ENCODE measurements around the gene PLCD1. TPM values are rescaled to one million over a fixed set of nuclear protein-coding genes. Genes with fewer than 3 reads are reported as not detected.

Gene PLCD1
- total RNA-seq, 1 donor from 2014 or later = 16.7 TPM

DNA sequence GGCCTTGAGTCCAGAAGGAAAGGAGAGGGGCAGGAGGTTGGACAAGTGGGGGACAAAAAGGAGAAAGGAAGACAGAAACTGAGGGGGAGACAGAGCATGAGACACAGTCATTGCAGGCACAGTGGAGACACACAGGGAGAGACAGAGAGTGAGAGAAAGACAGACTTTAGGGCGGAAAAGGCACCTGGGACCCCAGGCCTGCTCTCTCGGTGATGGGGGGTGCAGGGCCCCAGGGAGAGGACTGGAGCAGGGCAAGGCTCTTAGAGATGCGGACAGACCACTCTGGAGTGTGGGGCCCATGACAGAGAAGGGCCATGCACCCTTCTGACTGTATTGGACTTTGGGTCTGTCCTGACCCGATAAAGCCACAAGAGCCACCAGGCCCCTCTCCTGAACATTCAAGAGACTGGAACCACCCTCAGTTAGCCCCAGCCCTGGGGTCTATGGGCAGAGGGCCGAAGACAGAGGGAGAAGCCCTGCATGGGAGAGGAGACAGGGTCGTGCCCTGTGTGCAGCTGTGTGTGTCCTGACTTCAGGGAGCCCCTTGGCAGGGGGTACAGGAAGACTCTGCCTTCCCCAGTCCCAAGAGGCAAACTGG, 12.5 kb downstream of the PLCD1 start:
- DNase-seq (ENCODE audit: low read depth) (no peak), FAIRE-seq (no peak)
- no peaks in the 10 kb centered on the region for H3K27me3 ChIP-seq (ENCODE audit: insufficient read depth, low read length)
- no peak overlapping the region for H3K9ac ChIP-seq (ENCODE audit: low read length)
- no peak overlapping the region for H3K4me3 ChIP-seq (ENCODE audit: insufficient read depth, low read depth, low read length)
- no peak overlapping the region for H3K27ac Mint-ChIP-seq (ENCODE audit: unreplicated experiment)
- H3K36me3 ChIP-seq (ENCODE audit: insufficient read depth, low read length) = peaks cover 4% of the 10 kb centered on the region
- no peaks in the 10 kb centered on the region for H3K4me1 Mint-ChIP-seq (ENCODE audit: low read depth, unreplicated experiment)
- H3K79me2 ChIP-seq (ENCODE audit: insufficient read depth, low read length) = no peaks in the 10 kb centered on the region
- H4K20me1 ChIP-seq (ENCODE audit: insufficient read depth, low read length) = peaks cover 8% of the 10 kb centered on the region
- H3K4me1 ChIP-seq (ENCODE audit: insufficient read depth, low read length) = no peaks in the 10 kb centered on the region
- no peak overlapping the region for H3K27ac ChIP-seq (ENCODE audit: low read depth, low read length)
- H3K4me2 ChIP-seq (ENCODE audit: low read length) = no peak overlapping the region
- TF ChIP-seq, protein P1, sequence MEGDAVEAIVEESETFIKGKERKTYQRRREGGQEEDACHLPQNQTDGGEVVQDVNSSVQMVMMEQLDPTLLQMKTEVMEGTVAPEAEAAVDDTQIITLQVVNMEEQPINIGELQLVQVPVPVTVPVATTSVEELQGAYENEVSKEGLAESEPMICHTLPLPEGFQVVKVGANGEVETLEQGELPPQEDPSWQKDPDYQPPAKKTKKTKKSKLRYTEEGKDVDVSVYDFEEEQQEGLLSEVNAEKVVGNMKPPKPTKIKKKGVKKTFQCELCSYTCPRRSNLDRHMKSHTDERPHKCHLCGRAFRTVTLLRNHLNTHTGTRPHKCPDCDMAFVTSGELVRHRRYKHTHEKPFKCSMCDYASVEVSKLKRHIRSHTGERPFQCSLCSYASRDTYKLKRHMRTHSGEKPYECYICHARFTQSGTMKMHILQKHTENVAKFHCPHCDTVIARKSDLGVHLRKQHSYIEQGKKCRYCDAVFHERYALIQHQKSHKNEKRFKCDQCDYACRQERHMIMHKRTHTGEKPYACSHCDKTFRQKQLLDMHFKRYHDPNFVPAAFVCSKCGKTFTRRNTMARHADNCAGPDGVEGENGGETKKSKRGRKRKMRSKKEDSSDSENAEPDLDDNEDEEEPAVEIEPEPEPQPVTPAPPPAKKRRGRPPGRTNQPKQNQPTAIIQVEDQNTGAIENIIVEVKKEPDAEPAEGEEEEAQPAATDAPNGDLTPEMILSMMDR (IDR thresholded peaks at IDR 0.05; ENCODE audit: insufficient read depth, low read depth, low read length) = no peak
- no peak for TF ChIP-seq EZH2 (IDR thresholded peaks at IDR 0.05; ENCODE audit: insufficient read depth, low read length)
- peaks cover 29% of the 10 kb centered on the region for H3K36me3 Mint-ChIP-seq (ENCODE audit: low read depth, unreplicated experiment)
- H3K4me3 Mint-ChIP-seq (ENCODE audit: unreplicated experiment) = no peak overlapping the region
- peaks cover 3% of the 10 kb centered on the region for H3K9me3 Mint-ChIP-seq (ENCODE audit: unreplicated experiment)
- no peaks in the 10 kb centered on the region for H3K27me3 Mint-ChIP-seq (ENCODE audit: low read depth, unreplicated experiment)
- H3K9me3 ChIP-seq (ENCODE audit: insufficient read depth, low read depth, low read length) = no peaks in the 10 kb centered on the region
- H2AFZ ChIP-seq (ENCODE audit: low read depth, low read length) = no peak overlapping the region

DNA sequence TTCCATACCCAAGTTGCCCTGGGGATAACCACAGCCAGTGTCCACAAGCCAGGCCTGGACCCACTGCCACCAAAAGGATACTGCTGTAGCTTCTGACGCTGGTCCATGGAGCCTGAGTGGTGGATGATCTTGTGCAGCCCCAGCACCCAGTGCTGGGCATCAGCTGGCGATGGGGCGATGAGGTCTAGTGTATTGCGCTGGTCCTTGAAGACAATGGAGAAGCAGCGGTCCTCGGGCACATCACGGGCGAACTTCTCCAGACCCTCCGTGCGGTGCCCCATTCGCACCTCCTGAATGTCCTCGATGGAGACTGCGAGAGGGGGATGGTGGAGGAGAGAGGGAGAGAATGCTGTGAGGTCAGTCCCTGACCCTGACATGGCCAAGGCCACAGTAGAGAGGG, 13.0 kb downstream of the PLCD1 start:
- no peaks in the 10 kb centered on the region for H3K4me1 ChIP-seq (ENCODE audit: insufficient read depth, low read length)
- Mint-ChIP-seq H3K4me3 (ENCODE audit: unreplicated experiment) (no peak overlapping the region), H3K27me3 (ENCODE audit: low read depth, unreplicated experiment) (no peaks in the 10 kb centered on the region), H3K27ac (ENCODE audit: unreplicated experiment) (no peak overlapping the region), H3K36me3 (ENCODE audit: low read depth, unreplicated experiment) (peaks cover 29% of the 10 kb centered on the region), H3K4me1 (ENCODE audit: low read depth, unreplicated experiment) (no peaks in the 10 kb centered on the region), H3K9me3 (ENCODE audit: unreplicated experiment) (peaks cover 3% of the 10 kb centered on the region)
- H3K4me2 ChIP-seq (ENCODE audit: low read length) = no peak overlapping the region
- peaks cover 4% of the 10 kb centered on the region for H3K36me3 ChIP-seq (ENCODE audit: insufficient read depth, low read length)
- no peak overlapping the region for H3K9ac ChIP-seq (ENCODE audit: low read length)
- FAIRE-seq = no peak
- no peak for DNase-seq (ENCODE audit: low read depth)
- H3K27me3 ChIP-seq (ENCODE audit: insufficient read depth, low read length) = no peaks in the 10 kb centered on the region
- no peak for TF ChIP-seq EZH2 (IDR thresholded peaks at IDR 0.05; ENCODE audit: insufficient read depth, low read length)
- TF ChIP-seq, protein P1 (IDR thresholded peaks at IDR 0.05; ENCODE audit: insufficient read depth, low read depth, low read length) = no peak
- H3K79me2 ChIP-seq (ENCODE audit: insufficient read depth, low read length) = no peaks in the 10 kb centered on the region
- H3K27ac ChIP-seq (ENCODE audit: low read depth, low read length) = no peak overlapping the region
- no peak overlapping the region for H3K4me3 ChIP-seq (ENCODE audit: insufficient read depth, low read depth, low read length)
- peaks cover 3% of the 10 kb centered on the region for H4K20me1 ChIP-seq (ENCODE audit: insufficient read depth, low read length)
- H3K9me3 ChIP-seq (ENCODE audit: insufficient read depth, low read depth, low read length) = no peaks in the 10 kb centered on the region
- no peak overlapping the region for H2AFZ ChIP-seq (ENCODE audit: low read depth, low read length)

DNA sequence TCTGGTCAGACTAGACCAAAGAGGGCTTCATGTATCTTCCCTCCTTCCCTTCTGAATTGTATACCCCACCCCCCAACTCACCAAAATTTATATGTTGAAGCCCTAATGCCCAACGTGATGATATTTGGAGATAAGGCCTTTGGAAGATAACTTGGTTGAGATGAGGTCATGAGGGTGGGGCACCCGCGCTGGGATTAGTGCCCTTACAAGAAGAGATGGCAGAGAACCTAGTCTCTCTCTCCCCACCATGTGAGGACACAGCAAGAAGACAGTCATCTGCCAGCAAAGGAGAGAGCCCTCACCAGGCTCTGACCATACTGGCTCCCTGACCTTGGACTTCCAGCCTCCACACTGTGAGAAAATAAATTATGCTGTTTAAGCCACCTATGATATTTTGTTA, 13.5 kb downstream of the PLCD1 start:
- Histone ChIP-seq H3K4me3 (ENCODE audit: insufficient read depth, low read depth, low read length) (no peak overlapping the region), H3K27me3 (ENCODE audit: insufficient read depth, low read length) (no peaks in the 10 kb centered on the region), H3K79me2 (ENCODE audit: insufficient read depth, low read length) (no peaks in the 10 kb centered on the region), H3K9ac (ENCODE audit: low read length) (no peak overlapping the region), H2AFZ (ENCODE audit: low read depth, low read length) (no peak overlapping the region), H3K4me1 (ENCODE audit: insufficient read depth, low read length) (no peaks in the 10 kb centered on the region), H3K4me2 (ENCODE audit: low read length) (no peak overlapping the region), H3K36me3 (ENCODE audit: insufficient read depth, low read length) (peaks cover 4% of the 10 kb centered on the region), H3K27ac (ENCODE audit: low read depth, low read length) (no peak overlapping the region), H4K20me1 (ENCODE audit: insufficient read depth, low read length) (no peaks in the 10 kb centered on the region), H3K9me3 (ENCODE audit: insufficient read depth, low read depth, low read length) (no peaks in the 10 kb centered on the region)
- Mint-ChIP-seq H3K9me3 (ENCODE audit: unreplicated experiment) (peaks cover 3% of the 10 kb centered on the region), H3K36me3 (ENCODE audit: low read depth, unreplicated experiment) (peaks cover 29% of the 10 kb centered on the region), H3K27ac (ENCODE audit: unreplicated experiment) (no peak overlapping the region), H3K27me3 (ENCODE audit: low read depth, unreplicated experiment) (no peaks in the 10 kb centered on the region), H3K4me1 (ENCODE audit: low read depth, unreplicated experiment) (no peaks in the 10 kb centered on the region), H3K4me3 (ENCODE audit: unreplicated experiment) (no peak overlapping the region)
- FAIRE-seq (no peak), DNase-seq (ENCODE audit: low read depth) (no peak)
- TF ChIP-seq, protein P1 (IDR thresholded peaks at IDR 0.05; ENCODE audit: insufficient read depth, low read depth, low read length) = no peak
- TF ChIP-seq EZH2 (IDR thresholded peaks at IDR 0.05; ENCODE audit: insufficient read depth, low read length) = no peak
